ENCODE data around the gene MRPL53. TPM values are rescaled to one million over a fixed set of nuclear protein-coding genes. Genes with fewer than 3 reads are reported as not detected.

The MRPL53 gene
- total and polyA plus RNA-seq, 2 of the 13 experiments (the other 11 are each of a cell fraction or from before 2014, with no cell fraction given): 34.3 to 51.9 TPM

DNA sequence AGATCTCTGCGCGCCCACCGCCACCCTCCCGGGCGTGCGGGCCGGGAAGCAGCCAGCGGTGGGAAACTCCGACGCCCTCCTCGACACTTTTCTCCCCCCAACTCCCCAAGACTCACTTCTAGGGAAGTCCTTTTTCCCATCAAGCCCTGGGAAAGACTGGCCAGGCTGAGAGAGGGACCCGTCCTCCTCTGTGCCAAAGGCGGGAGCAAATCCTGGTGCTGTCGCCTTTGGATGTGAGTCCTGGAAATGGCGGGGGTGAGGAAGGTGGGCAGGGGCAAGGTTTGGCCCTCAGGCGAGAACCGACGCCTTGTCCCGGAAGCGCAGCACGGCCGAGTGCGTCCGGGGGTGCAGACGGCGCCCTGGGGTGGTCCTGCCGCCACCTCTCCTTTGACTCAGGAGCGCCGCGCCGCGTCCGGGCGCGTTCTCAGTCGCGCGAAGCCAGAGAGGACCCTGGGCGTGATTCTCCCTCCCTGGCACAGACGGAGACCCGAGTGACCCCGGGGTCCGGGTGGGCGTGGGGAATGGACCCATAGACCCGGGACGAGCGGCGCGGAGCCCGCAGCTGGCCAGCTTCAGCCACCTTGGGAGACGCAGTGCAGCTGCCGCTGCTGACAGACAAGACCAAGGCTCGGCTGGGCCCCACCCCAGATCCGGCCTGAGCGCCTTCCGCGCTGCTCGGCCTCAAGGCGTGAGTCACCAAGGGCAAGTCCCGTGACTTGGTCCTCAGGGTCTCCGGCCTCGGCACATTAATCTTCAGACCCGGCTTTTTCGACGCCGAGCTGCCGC, 30.4 kb upstream of the MRPL53 start (continued):
- TF ChIP-seq, protein P1, sequence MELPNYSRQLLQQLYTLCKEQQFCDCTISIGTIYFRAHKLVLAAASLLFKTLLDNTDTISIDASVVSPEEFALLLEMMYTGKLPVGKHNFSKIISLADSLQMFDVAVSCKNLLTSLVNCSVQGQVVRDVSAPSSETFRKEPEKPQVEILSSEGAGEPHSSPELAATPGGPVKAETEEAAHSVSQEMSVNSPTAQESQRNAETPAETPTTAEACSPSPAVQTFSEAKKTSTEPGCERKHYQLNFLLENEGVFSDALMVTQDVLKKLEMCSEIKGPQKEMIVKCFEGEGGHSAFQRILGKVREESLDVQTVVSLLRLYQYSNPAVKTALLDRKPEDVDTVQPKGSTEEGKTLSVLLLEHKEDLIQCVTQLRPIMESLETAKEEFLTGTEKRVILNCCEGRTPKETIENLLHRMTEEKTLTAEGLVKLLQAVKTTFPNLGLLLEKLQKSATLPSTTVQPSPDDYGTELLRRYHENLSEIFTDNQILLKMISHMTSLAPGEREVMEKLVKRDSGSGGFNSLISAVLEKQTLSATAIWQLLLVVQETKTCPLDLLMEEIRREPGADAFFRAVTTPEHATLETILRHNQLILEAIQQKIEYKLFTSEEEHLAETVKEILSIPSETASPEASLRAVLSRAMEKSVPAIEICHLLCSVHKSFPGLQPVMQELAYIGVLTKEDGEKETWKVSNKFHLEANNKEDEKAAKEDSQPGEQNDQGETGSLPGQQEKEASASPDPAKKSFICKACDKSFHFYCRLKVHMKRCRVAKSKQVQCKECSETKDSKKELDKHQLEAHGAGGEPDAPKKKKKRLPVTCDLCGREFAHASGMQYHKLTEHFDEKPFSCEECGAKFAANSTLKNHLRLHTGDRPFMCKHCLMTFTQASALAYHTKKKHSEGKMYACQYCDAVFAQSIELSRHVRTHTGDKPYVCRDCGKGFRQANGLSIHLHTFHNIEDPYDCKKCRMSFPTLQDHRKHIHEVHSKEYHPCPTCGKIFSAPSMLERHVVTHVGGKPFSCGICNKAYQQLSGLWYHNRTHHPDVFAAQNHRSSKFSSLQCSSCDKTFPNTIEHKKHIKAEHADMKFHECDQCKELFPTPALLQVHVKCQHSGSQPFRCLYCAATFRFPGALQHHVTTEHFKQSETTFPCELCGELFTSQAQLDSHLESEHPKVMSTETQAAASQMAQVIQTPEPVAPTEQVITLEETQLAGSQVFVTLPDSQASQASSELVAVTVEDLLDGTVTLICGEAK (IDR thresholded peaks at IDR 0.05): no peak
- TF ChIP-seq, protein P1 (CRISPR knock-in tag; IDR thresholded peaks at IDR 0.05): peak; percentile 67; the same call in 1 of the 2 replicates
- TF ChIP-seq ZNF263 (CRISPR knock-in tag; IDR thresholded peaks at IDR 0.05) (no peak; the same call in 1 of the 2 replicates), HHEX (CRISPR knock-in tag; IDR thresholded peaks at IDR 0.05) (0 out of 2 replicates have a peak, but pooled peaks have one; percentile 29), XBP1 (CRISPR knock-in tag; IDR thresholded peaks at IDR 0.05) (no peak), TGIF2 (CRISPR knock-in tag; IDR thresholded peaks at IDR 0.05) (0 out of 2 replicates have a peak, but pooled peaks have one; percentile 24), ZNF510 (CRISPR knock-in tag; IDR thresholded peaks at IDR 0.05; ENCODE audit: low read depth) (no peak), TAF1 (CRISPR knock-in tag; IDR thresholded peaks at IDR 0.05) (peak; percentile 81), RAD51 (IDR thresholded peaks at IDR 0.05; ENCODE audit: borderline replicate concordance) (no peak), SMARCE1 (IDR thresholded peaks at IDR 0.05; ENCODE audit: borderline replicate concordance) (no peak), ERF (CRISPR knock-in tag; IDR thresholded peaks at IDR 0.05) (no peak; the same call in 1 of the 2 replicates), ZNF180 (CRISPR knock-in tag; IDR thresholded peaks at IDR 0.05; ENCODE audit: borderline replicate concordance, low read depth) (no peak)
- TF ChIP-seq, protein P2, sequence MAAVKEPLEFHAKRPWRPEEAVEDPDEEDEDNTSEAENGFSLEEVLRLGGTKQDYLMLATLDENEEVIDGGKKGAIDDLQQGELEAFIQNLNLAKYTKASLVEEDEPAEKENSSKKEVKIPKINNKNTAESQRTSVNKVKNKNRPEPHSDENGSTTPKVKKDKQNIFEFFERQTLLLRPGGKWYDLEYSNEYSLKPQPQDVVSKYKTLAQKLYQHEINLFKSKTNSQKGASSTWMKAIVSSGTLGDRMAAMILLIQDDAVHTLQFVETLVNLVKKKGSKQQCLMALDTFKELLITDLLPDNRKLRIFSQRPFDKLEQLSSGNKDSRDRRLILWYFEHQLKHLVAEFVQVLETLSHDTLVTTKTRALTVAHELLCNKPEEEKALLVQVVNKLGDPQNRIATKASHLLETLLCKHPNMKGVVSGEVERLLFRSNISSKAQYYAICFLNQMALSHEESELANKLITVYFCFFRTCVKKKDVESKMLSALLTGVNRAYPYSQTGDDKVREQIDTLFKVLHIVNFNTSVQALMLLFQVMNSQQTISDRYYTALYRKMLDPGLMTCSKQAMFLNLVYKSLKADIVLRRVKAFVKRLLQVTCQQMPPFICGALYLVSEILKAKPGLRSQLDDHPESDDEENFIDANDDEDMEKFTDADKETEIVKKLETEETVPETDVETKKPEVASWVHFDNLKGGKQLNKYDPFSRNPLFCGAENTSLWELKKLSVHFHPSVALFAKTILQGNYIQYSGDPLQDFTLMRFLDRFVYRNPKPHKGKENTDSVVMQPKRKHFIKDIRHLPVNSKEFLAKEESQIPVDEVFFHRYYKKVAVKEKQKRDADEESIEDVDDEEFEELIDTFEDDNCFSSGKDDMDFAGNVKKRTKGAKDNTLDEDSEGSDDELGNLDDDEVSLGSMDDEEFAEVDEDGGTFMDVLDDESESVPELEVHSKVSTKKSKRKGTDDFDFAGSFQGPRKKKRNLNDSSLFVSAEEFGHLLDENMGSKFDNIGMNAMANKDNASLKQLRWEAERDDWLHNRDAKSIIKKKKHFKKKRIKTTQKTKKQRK (IDR thresholded peaks at IDR 0.05; ENCODE audit: low read length): no peak
- TF ChIP-seq, protein P3, sequence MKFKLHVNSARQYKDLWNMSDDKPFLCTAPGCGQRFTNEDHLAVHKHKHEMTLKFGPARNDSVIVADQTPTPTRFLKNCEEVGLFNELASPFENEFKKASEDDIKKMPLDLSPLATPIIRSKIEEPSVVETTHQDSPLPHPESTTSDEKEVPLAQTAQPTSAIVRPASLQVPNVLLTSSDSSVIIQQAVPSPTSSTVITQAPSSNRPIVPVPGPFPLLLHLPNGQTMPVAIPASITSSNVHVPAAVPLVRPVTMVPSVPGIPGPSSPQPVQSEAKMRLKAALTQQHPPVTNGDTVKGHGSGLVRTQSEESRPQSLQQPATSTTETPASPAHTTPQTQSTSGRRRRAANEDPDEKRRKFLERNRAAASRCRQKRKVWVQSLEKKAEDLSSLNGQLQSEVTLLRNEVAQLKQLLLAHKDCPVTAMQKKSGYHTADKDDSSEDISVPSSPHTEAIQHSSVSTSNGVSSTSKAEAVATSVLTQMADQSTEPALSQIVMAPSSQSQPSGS (CRISPR knock-in tag; IDR thresholded peaks at IDR 0.05): peak; percentile 39; the same call in 1 of the 2 replicates
- TF ChIP-seq, protein P4, sequence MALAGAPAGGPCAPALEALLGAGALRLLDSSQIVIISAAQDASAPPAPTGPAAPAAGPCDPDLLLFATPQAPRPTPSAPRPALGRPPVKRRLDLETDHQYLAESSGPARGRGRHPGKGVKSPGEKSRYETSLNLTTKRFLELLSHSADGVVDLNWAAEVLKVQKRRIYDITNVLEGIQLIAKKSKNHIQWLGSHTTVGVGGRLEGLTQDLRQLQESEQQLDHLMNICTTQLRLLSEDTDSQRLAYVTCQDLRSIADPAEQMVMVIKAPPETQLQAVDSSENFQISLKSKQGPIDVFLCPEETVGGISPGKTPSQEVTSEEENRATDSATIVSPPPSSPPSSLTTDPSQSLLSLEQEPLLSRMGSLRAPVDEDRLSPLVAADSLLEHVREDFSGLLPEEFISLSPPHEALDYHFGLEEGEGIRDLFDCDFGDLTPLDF (CRISPR knock-in tag; IDR thresholded peaks at IDR 0.05): peak; percentile 10; the same call in 1 of the 2 replicates

All from HepG2 (cell line).